Activated naive CD4-positive, alpha-beta T cell treated with anti-CD3 and anti-CD28 coated beads, Interleukin-2, amount 50 U/mL, for 72 hours (primary cell): ENCODE data around the gene SLC6A11. TPM values are rescaled to one million over a fixed set of nuclear protein-coding genes. Genes with fewer than 3 reads are reported as not detected.

Experiments used
- ATAC-seq, 2 donors: fragments of 150-1000 bp; cut with Tn5 transposase; 2 replicates each; pipeline ENCODE4 v1.10.0; 2021; ENCODE audit warnings: mild to moderate bottlenecking in 2 of 2, moderate library complexity in 2 of 2
- DNase-seq, 2 donors: peaks; one replicate each; pipeline ENCODE4 v3.0.0; 2021 to 2022; ENCODE audit warnings: low spot score in 2 of 2
- H3K27ac Mint-ChIP-seq, 2 donors: one replicate each; pipeline ENCODE4 v1.8.0; 2022; ENCODE audit warnings: mild to moderate bottlenecking in 2 of 2, mixed read lengths in 2 of 2
- H3K36me3 Mint-ChIP-seq, 2 donors: one replicate each; pipeline ENCODE4 v1.8.0; 2022; ENCODE audit warnings: mixed read lengths in 2 of 2
- H3K9me3 Mint-ChIP-seq, 2 donors: one replicate each; pipeline ENCODE4 v1.8.0; 2022; ENCODE audit warnings: mixed read lengths in 2 of 2
- total RNA-seq, 2 donors: library from RNA; stranded (reverse); gene quantifications; one replicate each; pipeline ENCODE4 v1.2.3, GENCODE V29; 2022

Gene SLC6A11
- total RNA-seq, 2 donors from 2014 or later, result not detected

DNA sequence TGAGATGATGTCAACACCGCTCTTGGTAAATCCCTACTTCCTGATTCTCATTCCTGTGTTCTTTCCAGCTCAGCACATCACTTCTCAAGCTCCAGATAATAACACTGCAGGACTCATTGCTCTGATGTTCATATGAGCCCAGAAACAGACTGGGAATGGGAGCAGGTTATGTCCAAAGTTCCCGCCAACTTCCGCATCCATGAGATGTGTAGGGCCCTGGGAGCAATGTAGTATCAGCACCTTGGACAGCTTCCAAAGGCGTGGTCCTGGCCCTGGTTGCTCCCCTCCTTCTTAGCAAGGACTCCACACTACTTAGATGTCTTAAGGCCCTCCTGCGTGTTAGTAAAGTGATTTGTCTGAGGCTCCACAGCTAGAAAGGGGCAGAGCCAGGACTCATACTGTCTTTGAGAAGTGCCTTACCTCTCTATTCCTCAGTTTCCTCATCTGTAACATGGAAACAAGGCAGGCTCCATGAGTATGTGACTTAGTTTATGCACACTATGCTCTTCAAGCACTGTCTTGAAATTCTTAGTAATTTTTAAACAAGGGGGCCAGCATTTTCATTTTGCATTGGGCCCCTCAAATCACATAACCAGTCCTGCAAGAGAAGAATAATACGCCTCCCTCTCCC is 148.6 kb downstream of the SLC6A11 start:
- no peaks in the 10 kb centered on the region for H3K36me3 Mint-ChIP-seq
- ATAC-seq (no peak), DNase-seq (peak in 1 of 2 donors; percentile 9)
- H3K9me3 Mint-ChIP-seq, result no peaks in the 10 kb centered on the region
- no peak overlapping the region for H3K27ac Mint-ChIP-seq

DNA sequence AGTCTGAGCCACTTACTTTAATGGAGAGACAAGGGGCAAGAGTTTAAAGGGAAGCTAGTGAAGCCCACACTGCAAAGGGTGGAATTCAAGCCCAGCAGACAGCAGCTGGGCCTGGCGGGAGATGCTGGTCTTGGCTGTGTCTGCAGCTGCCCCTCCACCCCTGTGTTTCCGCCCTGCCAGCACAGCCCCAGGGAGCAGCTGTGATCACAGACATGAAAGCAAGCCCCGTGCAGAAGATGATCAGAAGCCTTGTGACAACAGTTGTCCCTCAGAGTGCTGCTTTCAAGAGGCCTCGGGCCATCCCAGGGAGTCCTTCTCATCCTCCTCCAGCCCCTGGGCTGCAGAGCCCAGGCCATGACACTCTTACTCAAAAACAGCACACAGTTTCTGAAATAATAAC is 152.4 kb downstream of the SLC6A11 start:
- Mint-ChIP-seq H3K27ac (no peak overlapping the region), H3K36me3 (no peaks in the 10 kb centered on the region), H3K9me3 (no peaks in the 10 kb centered on the region)
- DNase-seq, result no peak
- no peak for ATAC-seq

DNA sequence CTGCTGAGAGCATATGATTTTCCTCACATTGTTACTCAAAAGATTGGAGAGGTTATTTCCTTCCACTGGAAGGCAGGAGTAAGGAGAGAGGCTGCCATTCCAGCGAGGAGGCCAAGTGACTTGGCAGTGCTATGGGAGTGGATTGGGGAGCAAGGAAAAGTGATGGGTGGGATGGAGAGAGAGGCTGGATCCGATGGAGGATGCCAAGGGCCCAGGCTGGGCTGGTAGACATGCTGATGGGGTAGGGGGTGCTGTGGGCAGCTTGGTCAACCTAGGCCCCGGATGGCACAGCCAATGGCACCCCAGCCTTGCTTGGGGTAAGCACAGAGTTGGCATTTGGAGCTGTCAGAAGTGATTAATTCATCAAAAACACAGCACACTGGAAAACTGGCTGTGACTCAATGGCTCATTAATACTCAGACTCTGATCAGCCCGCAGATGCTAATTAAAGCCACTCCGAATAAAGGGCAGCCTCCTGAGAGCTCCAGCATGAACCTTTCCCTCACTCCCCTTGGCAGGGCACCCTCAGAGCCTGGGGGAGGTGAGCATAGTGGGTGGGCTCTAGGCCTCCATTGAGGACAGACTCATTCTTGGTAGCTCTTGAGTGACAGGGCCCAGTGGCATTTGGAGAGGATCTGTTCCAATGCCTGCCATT is 154.4 kb downstream of the SLC6A11 start:
- DNase-seq, result no peak
- Mint-ChIP-seq H3K36me3 (no peaks in the 10 kb centered on the region), H3K27ac (no peak overlapping the region), H3K9me3 (no peaks in the 10 kb centered on the region)
- no peak for ATAC-seq

DNA sequence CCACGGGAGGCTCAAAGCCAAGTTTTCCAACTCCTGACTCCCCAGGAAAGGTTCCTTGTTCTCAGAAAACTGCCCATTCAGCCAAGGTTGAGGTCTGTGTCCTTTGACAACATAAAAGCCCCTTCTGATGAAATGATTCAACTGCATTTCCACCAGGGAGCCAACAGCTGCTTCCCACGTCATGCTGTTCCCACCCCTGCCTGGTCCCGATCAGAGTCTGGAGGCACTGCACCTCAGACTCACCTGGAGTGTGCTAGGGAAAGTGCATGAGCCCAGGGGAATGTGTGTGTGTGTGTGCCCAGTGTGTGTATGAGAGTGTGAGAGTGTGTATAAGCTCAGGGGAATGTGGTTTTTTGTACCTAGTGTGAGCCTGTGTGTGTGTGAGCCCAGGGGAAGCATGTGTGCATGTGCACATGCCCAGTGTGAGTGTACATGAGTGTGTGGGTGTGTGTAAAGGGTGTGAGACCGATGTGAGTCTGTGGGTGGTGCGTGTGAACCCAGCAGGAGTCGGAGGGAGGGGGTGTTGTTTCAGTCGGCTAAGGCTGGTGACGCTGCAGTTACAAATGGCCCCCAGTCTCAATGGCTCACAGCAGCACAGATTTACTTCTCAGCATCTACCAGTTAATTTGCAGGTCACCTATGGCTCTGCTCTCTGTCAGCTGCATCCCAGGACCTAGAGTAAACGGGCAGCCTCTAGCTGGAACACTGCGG is 156.2 kb downstream of the SLC6A11 start:
- H3K9me3 Mint-ChIP-seq, result no peaks in the 10 kb centered on the region
- no peak for DNase-seq

DNA sequence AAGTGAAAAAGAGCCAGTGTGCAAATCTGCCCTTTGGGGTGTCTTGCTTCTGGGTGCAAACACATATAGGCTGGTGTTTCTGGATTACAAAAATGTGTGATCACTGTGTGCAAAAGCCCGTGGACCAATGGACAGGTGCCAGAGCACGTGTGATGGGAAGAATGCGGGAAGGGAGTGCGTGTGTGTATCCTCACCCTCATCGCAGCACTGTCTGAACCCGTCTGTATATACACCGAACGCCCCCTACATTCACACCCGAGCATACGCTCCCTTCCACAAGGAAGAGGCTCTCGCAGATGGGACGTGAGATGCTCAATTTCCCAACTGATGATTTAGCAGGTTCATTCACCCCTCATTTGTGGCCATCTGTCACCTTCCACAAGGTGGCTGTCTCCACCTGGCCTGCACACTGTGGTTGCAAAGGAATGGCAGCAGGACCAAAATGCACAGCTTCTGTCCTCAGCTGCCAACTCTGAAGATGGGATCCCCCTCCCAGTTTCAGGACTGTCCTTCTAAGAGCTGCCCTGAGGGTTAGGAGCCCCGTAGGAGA is 157.1 kb downstream of the SLC6A11 start:
- ATAC-seq, result no peak
- no peak overlapping the region for H3K27ac Mint-ChIP-seq
- H3K36me3 Mint-ChIP-seq, result no peaks in the 10 kb centered on the region
- H3K9me3 Mint-ChIP-seq, result no peaks in the 10 kb centered on the region
- no peak for DNase-seq

More for the DNA sequence above, 156.2 kb downstream of the SLC6A11 start:
- Mint-ChIP-seq H3K36me3 (no peaks in the 10 kb centered on the region), H3K27ac (no peak overlapping the region)
- ATAC-seq, result no peak

DNA sequence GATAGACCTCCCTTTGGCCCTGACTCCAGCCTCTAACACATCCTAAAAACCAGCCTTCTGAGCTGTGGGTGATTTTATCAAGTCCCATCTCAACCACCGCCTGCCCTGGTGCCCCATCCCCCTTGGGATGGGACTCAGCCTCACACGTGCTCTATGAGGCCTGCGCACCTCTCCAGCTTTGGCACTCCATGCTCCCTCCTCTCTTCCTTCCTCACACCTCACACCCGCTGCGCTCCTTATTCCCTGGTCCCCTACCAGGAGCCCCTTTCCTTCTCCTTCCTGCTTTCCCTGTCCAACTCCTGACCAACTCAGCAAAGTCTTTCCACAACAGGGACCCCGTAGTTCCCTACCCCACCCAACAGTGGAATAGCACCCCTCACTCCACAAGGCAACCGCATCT is 158.1 kb downstream of the SLC6A11 start:
- Mint-ChIP-seq H3K36me3 (no peaks in the 10 kb centered on the region), H3K9me3 (no peaks in the 10 kb centered on the region), H3K27ac (no peak overlapping the region)
- DNase-seq (no peak), ATAC-seq (no peak)

DNA sequence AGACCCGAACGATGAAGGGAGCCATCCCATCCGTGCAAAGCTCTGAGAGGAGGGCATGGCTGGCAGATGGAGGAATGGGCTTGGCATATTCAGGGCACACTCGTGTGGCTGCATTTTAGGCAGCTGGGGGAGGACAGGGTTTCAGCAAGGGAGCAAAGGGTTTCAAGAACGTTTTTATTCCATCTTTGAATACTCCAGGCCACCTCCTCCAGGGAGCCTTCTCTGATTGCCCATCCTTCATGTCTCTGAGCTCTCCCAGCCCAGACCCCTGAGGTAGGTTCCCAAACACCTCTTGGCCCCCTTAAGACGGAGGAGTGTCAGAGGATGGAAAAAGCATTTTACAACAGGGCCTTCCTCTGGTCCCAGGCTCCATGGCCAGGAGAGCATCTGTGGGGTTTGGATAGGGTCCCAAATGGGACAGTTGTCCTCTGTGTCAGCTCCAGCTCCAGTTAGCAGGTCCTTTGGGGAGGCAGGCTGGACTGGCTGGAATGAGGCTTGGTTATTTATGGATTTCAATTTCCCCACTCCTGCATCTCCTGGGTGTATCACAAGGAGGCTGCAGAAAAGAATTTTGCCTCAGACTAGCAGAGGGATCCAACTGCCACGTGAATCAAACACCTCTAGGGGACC is 158.8 kb downstream of the SLC6A11 start:
- DNase-seq (no peak), ATAC-seq (no peak)
- no peak overlapping the region for H3K27ac Mint-ChIP-seq
- H3K9me3 Mint-ChIP-seq, result no peaks in the 10 kb centered on the region
- no peaks in the 10 kb centered on the region for H3K36me3 Mint-ChIP-seq

DNA sequence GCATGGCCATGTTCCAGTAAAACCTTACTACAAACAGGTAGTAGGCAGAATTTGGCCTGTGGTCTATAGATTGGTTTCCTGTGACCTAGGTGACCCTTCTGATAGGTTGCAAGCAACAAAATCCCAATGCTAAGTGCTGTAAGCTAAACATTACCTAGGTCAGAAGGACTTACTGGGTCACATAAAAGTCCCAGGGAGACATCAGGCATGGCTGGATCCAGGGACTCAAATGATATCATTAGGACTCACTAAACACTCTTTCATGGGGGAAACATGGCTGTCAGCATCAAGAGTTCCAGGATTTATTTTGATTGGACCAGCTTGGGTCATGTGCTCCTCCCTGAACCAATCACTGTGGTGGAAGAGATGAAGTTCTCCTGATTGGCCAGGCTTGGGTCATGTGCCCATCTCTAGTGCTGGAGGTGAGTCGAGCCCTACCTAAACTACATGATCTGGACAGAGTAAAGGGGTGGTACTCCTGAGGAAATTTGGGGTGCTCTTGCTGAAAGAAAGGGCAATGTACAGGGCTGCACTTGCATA is 159.7 kb downstream of the SLC6A11 start:
- ATAC-seq, result peak in 1 of 2 donors; percentile 31
- no peak for DNase-seq
- no peaks in the 10 kb centered on the region for H3K9me3 Mint-ChIP-seq
- no peak overlapping the region for H3K27ac Mint-ChIP-seq
- no peaks in the 10 kb centered on the region for H3K36me3 Mint-ChIP-seq

DNA sequence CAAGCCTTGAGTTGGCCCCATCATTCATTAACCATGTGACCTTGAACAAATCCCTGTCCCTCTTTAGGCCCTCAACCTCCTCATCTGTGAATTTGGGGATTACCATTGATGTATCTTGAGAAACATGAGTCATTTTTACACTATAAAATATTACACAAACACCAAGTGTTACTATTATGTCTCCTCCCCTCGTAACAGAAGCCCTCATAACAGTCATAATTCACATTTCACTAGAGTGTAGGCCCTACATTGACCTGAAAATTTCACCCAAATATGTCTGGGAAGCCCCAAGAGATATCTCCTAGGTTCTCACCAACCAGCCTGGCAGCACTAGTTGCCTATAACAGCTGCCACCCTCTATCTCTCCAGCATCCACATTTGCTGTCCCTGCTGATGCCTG is 160.7 kb downstream of the SLC6A11 start:
- DNase-seq (no peak), ATAC-seq (peak in 1 of 2 donors; percentile 70)
- Mint-ChIP-seq H3K9me3 (no peaks in the 10 kb centered on the region), H3K27ac (no peak overlapping the region), H3K36me3 (no peaks in the 10 kb centered on the region)

DNA sequence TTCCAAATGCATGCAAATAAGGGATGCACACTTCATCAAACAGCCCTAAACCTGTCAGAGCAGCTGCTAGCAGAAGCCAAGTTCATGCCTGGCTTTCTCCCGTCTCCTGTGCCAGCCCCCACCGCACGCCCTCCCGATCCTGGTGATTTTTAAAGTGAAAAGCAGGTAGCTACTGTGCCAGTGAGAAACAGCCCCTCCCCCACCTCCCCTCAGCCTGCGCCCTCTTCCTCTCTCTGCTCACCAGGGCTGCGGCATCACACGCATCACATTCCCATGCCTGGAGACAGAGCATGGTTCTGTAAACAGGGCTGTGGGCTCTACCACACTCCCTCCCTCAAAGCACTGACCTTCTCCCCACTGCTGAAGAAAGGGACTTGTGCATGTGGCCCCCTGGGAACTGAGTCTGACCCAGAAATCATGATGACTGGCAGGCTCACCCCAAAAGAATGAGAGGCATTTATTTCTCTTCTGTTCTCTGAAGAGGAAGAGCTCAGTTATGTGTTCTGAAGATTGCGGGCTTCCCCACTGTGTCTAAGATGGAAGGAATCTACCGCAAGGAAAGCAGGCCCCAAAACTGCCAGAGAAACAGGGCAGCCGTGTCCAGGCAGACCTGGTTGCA is 162.0 kb downstream of the SLC6A11 start:
- H3K9me3 Mint-ChIP-seq, result no peaks in the 10 kb centered on the region
- no peak for DNase-seq
- H3K36me3 Mint-ChIP-seq, result no peaks in the 10 kb centered on the region

DNA sequence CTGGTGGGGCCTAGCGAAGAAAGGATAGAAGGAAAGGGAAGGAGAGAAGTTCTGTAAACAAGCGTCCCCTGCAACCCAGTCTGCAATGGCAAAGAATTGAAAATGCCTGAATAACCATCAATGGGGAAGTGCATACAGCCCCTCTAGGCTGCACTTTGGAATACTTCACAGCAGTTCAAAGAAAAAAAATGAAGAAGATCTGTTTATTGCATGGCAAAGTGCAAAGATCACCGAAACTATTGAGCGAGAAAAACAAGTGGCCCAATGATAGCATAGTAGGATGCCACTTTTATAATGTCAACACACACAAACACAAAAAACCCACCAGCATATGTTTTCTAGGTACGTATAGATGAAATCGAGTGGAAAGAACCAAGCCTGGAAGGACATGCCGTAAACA is 162.9 kb downstream of the SLC6A11 start:
- ATAC-seq, result no peak
- no peak overlapping the region for H3K27ac Mint-ChIP-seq
- H3K9me3 Mint-ChIP-seq, result no peaks in the 10 kb centered on the region
- no peak for DNase-seq
- no peaks in the 10 kb centered on the region for H3K36me3 Mint-ChIP-seq

More for the DNA sequence above, 162.0 kb downstream of the SLC6A11 start:
- ATAC-seq, result no peak
- H3K27ac Mint-ChIP-seq, result no peak overlapping the region

DNA sequence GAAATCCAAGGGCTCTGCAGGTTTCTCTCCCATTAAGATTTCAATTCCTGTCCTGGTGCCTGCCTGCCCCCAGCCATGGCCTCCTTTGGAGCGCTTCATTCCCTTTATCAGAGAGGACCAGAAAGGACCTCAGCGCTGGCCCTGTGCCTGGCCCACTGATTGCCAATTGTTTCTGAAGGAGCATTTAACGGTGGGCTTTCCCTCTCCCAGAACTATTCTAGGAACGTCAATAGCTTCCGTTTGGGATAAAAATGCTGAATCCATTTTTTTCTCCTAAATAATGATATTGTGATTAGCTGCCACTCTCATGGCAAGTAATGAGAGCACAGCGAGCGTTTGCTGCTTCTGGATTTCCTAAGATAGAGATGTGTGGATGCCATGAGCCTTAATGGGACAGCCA is 164.3 kb downstream of the SLC6A11 start:
- ATAC-seq, result no peak
- no peak for DNase-seq
- Mint-ChIP-seq H3K9me3 (no peaks in the 10 kb centered on the region), H3K36me3 (no peaks in the 10 kb centered on the region), H3K27ac (no peak overlapping the region)

DNA sequence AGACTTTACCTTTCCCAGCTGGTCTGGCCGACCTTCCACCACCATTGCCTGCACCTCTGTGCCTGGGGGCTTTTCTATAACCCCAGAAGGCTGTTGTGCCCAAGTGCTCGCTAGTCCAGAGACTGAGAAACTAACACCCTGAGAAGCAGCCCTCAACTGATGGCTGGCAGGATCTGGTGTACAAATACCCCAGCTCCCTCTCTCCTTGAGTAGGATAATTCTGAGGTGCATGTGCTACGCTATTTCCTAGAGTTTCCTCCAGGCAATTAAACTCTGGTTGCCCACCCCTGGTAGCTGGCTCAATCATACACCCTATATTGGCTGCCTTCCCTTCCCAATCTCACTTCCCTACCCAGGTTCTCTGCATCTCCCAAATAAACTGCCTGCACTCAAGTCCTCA is 165.0 kb downstream of the SLC6A11 start:
- Mint-ChIP-seq H3K9me3 (no peaks in the 10 kb centered on the region), H3K27ac (no peak overlapping the region), H3K36me3 (no peaks in the 10 kb centered on the region)
- ATAC-seq (no peak), DNase-seq (no peak)

DNA sequence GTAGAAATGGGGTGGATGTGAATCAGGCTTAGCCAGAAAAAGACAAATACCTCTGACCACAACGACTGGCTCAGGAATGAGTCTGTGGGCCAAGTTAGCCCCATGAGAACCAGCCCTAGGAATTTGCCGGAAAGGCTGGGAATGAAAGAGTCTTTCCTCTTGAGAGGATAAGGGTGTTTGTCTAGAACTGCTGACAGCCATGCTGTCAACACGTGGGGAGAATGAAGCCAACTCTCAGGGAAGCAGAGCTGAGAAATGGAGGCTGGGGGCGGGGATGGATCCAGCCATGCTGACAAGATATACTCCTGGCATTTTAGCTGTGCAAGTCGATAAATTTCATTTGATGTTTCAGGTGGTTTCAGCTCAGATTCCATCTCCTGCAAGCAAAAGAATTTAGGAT is 165.9 kb downstream of the SLC6A11 start:
- no peak for ATAC-seq
- H3K9me3 Mint-ChIP-seq, result no peaks in the 10 kb centered on the region
- no peak for DNase-seq
- no peak overlapping the region for H3K27ac Mint-ChIP-seq
- H3K36me3 Mint-ChIP-seq, result no peaks in the 10 kb centered on the region

DNA sequence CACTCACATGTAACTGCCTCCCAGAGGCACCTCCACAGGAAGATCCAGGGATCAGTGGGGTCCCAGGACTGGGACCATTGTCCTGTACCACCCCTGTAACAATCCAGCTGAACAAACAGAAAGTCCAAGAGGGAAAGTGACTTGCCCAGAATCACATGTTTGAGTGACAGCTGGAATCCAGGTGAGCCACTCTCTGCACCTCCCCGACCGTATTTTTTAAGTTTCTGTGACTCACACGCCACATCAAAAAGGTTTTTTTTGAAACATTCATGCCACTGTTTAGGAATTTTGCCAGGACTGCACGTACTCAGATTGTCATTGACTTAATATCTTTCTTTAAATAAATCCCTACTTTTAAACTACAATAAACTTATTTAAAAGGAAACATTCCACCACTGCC is 166.8 kb downstream of the SLC6A11 start:
- DNase-seq, result no peak
- no peaks in the 10 kb centered on the region for H3K9me3 Mint-ChIP-seq
- no peak overlapping the region for H3K27ac Mint-ChIP-seq
- H3K36me3 Mint-ChIP-seq, result no peaks in the 10 kb centered on the region
- ATAC-seq, result no peak

DNA sequence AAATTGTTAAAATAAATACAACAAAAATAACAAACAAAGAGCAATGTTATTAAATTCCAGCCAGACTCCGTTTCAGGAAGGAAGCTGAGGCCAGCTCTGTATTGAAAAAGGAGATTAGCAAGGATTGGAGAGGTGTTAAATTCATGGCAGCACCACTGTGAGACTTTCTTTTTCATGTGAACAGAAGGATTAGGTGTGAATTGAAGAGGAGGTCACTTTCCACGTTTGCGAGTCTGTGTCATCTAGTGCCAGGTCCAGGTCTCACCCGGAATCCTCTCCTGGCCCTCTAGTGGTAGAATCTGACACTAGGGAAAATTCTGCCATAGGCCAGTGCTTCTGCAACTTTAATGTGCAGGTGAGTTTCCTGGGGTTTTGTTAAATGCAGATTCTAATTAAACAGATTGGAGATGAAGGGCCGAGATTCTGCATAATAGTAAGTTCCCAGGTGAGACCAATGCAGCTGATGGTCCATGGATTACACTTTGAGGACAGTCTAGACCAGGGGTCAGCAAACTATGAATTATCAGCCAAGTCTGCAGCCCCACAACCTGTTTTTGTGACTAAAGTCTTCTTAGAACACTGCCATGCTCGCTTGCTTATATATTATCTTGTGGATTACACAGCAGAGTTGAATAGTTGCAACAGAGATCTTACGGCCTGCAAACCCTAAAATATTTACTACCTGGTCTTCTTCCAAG is 167.3 kb downstream of the SLC6A11 start:
- H3K27ac Mint-ChIP-seq, result no peak overlapping the region
- DNase-seq, result peak in 1 of 2 donors; percentile 36
- no peaks in the 10 kb centered on the region for H3K9me3 Mint-ChIP-seq
- ATAC-seq, result no peak
- no peaks in the 10 kb centered on the region for H3K36me3 Mint-ChIP-seq
